Effector CD4-positive, alpha-beta T cell (primary cell): ENCODE data around the gene PRKCH.
A peak's percentile ranks its signal among the peaks of the same experiment; 100 is the strongest.
"Not testable (repeated sequence)": the region's sequence is repeated elsewhere in the genome, so short reads cannot be mapped to it uniquely, and the experiment has no call there.

Source experiments
- DNase-seq: peaks from one replicate; pipeline ENCODE4 v3.0.0-alpha.2; 2020

Gene PRKCH

GRCh38 chr14:61308701-61309100 is 12.7 kb upstream of the PRKCH start:
- not testable (repeated sequence) for DNase-seq

GRCh38 chr14:61315313-61315712 is 6.1 kb upstream of the PRKCH start:
- DNase-seq, result no peak

- no peak for DNase-seq
Observed at GRCh38 chr14:61319086-61319485, 2.3 kb upstream of the PRKCH start.

- no peak for DNase-seq
Observed at GRCh38 chr14:61319706-61320105, 1.7 kb upstream of the PRKCH start.

GRCh38 chr14:61320170-61320569 is 1.2 kb upstream of the PRKCH start:
- not testable (repeated sequence) for DNase-seq

GRCh38 chr14:61320806-61321384 is 484 bp upstream of the PRKCH start:
- DNase-seq, result no peak

- no peak for DNase-seq
Observed at GRCh38 chr14:61322011-61322798, 826 bp downstream of the PRKCH start.

- peak; percentile 28 for DNase-seq
Observed at GRCh38 chr14:61322799-61323290, 1.5 kb downstream of the PRKCH start.

- no peak for DNase-seq
Observed at GRCh38 chr14:61323970-61324369, 2.6 kb downstream of the PRKCH start.

- DNase-seq, result no peak
Observed at GRCh38 chr14:61325166-61325565, 3.8 kb downstream of the PRKCH start.

- DNase-seq, result no peak
Observed at GRCh38 chr14:61326146-61326545, 4.8 kb downstream of the PRKCH start.

- no peak for DNase-seq
Observed at GRCh38 chr14:61326847-61327246, 5.5 kb downstream of the PRKCH start.

GRCh38 chr14:61328626-61329262 is 7.4 kb downstream of the PRKCH start:
- DNase-seq, result no peak

GRCh38 chr14:61329478-61330051 is 8.2 kb downstream of the PRKCH start:
- DNase-seq, result no peak

- DNase-seq, result no peak
Observed at GRCh38 chr14:61330511-61330910, 9.1 kb downstream of the PRKCH start.

GRCh38 chr14:61331992-61332657 is 10.7 kb downstream of the PRKCH start:
- DNase-seq, result no peak

GRCh38 chr14:61332658-61333029 is 11.3 kb downstream of the PRKCH start:
- no peak for DNase-seq

GRCh38 chr14:61333087-61333486 is 11.7 kb downstream of the PRKCH start:
- no peak for DNase-seq

- no peak for DNase-seq
Observed at GRCh38 chr14:61334197-61334701, 12.9 kb downstream of the PRKCH start.

- no peak for DNase-seq
Observed at GRCh38 chr14:61335049-61335448, 13.7 kb downstream of the PRKCH start.

- no peak for DNase-seq
Observed at GRCh38 chr14:61335671-61336275, 14.4 kb downstream of the PRKCH start.

- DNase-seq, result peak; percentile 73
Observed at GRCh38 chr14:61337893-61338292, 16.5 kb downstream of the PRKCH start.
